PFSK-1 (cell line): ENCODE results near the gene MDN1.

Experiments
- FOXP2 ChIP-seq: optimal IDR thresholded peaks from 2 replicates; pipeline ENCODE3; 2011; ENCODE audit warnings: borderline replicate concordance, control low read depth, inconsistent platforms; ENCODE audit not compliant: insufficient read depth; ENCODE audit errors: extremely low read length, extremely low read depth
- POLR2AphosphoS5 ChIP-seq: IDR thresholded peaks from 2 replicates; pipeline ENCODE4 v1.6.1; 2012; ENCODE audit warnings: low read depth, mild to moderate bottlenecking, control low read depth, low read length, moderate library complexity
- REST ChIP-seq, 2 experiments: IDR thresholded peaks; 2 replicates each; pipeline versions ENCODE4 v1.6.1 to v1.8.0; 2011 to 2012; ENCODE audit warnings: low read depth in 2 of 2, low read length in 2 of 2, control low read depth in 1 of 2, inconsistent platforms in 1 of 2, mild to moderate bottlenecking in 1 of 2, moderate library complexity in 1 of 2; ENCODE audit not compliant: insufficient read depth in 1 of 2
- SIN3A ChIP-seq: IDR thresholded peaks from 2 replicates; pipeline ENCODE4 v1.6.1; 2012; ENCODE audit warnings: mild to moderate bottlenecking, low read length, moderate library complexity, borderline replicate concordance; ENCODE audit not compliant: insufficient read depth
- TAF1 ChIP-seq: IDR thresholded peaks from 2 replicates; pipeline ENCODE4 v1.6.1; 2012; ENCODE audit warnings: low read length, control low read depth, borderline replicate concordance; ENCODE audit not compliant: insufficient read depth

Gene MDN1

GRCh38 chr6:89619567-89619966 is 200.0 kb downstream of the MDN1 start:
- TF ChIP-seq SIN3A = no peak
- no peak for TF ChIP-seq FOXP2
- no peak for TF ChIP-seq TAF1
- TF ChIP-seq REST (IDR thresholded peaks at IDR 0.05; ENCODE audit: insufficient read depth in 1 of 2, low read depth in 2 of 2, low read length in 2 of 2) = no peak
- TF ChIP-seq POLR2AphosphoS5 = no peak

- TF ChIP-seq POLR2AphosphoS5 = no peak
- TF ChIP-seq FOXP2 = no peak
- no peak for TF ChIP-seq SIN3A
- no peak for TF ChIP-seq REST (IDR thresholded peaks at IDR 0.05; ENCODE audit: insufficient read depth in 1 of 2, low read depth in 2 of 2, low read length in 2 of 2)
- TF ChIP-seq TAF1 = no peak
Observed at GRCh38 chr6:89618026-89618425, 201.6 kb downstream of the MDN1 start.

- TF ChIP-seq FOXP2 (no peak), POLR2AphosphoS5 (no peak), SIN3A (no peak), TAF1 (no peak), REST (IDR thresholded peaks at IDR 0.05; ENCODE audit: insufficient read depth in 1 of 2, low read depth in 2 of 2, low read length in 2 of 2) (no peak)
Observed at GRCh38 chr6:89616531-89616930, 203.1 kb downstream of the MDN1 start.

GRCh38 chr6:89615882-89616281 is 203.7 kb downstream of the MDN1 start:
- TF ChIP-seq POLR2AphosphoS5 (no peak), SIN3A (no peak), FOXP2 (no peak), TAF1 (no peak), REST (IDR thresholded peaks at IDR 0.05; ENCODE audit: insufficient read depth in 1 of 2, low read depth in 2 of 2, low read length in 2 of 2) (no peak)

DNA sequence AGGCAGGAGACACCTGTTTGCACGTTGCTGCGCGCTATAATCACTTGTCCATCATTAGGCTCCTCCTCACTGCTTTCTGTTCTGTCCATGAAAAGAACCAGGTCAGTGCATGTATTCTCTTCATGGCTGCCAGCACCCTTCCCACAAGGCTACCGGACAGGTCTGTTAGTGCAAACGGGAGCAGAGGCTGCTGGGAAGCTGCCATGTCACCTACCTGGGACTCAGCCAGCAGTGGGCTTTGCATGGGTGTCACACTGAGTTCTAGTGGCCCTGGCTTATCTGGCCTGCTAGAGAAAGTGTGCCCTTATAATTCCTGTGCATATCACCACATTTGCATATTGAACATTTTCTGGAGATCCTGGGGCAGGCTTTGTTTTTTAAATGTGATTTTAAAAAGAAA is 205.8 kb downstream of the MDN1 start:
- TF ChIP-seq REST (IDR thresholded peaks at IDR 0.05; ENCODE audit: insufficient read depth in 1 of 2, low read depth in 2 of 2, low read length in 2 of 2) = no peak
- no peak for TF ChIP-seq SIN3A
- no peak for TF ChIP-seq FOXP2
- no peak for TF ChIP-seq POLR2AphosphoS5
- no peak for TF ChIP-seq TAF1
